ENCODE data around the gene DENND1A. TPM values are rescaled to one million over a fixed set of nuclear protein-coding genes. Genes with fewer than 3 reads are reported as not detected.
"Not testable (repeated sequence)": the region's sequence is repeated elsewhere in the genome, so short reads cannot be mapped to it uniquely, and the experiment has no call there.

The DENND1A gene
- total RNA-seq, 1 donor, result 22.9 TPM

DNA sequence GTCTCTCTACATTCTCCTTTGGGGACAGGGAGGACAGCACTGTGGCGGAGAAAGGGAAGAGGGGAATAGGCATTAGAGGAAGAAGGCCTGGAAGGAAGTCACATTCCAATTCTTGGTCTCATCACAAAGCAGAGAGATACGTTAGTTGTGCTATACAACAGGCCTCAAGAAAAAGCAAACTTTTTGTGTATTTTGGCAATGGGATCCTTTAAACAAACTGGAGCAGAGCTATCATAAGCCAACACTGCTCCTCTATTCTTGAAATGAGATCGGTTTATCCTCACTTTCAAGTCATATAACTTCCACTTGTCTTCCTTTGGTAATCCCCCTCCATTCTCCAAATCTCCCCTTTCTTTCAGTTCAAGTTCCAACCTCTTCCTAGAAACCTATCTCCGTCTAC lies 6.5 kb downstream of the DENND1A start:
- no peak overlapping the region for H3K4me3 ChIP-seq (ENCODE audit: low read depth, low read length)
- DNase-seq (ENCODE audit: low read depth), result no peak
- TF ChIP-seq, protein P1, sequence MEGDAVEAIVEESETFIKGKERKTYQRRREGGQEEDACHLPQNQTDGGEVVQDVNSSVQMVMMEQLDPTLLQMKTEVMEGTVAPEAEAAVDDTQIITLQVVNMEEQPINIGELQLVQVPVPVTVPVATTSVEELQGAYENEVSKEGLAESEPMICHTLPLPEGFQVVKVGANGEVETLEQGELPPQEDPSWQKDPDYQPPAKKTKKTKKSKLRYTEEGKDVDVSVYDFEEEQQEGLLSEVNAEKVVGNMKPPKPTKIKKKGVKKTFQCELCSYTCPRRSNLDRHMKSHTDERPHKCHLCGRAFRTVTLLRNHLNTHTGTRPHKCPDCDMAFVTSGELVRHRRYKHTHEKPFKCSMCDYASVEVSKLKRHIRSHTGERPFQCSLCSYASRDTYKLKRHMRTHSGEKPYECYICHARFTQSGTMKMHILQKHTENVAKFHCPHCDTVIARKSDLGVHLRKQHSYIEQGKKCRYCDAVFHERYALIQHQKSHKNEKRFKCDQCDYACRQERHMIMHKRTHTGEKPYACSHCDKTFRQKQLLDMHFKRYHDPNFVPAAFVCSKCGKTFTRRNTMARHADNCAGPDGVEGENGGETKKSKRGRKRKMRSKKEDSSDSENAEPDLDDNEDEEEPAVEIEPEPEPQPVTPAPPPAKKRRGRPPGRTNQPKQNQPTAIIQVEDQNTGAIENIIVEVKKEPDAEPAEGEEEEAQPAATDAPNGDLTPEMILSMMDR (IDR thresholded peaks at IDR 0.05; ENCODE audit: insufficient read depth, low read depth, low read length), result no peak

- no peak for DNase-seq (ENCODE audit: low read depth)
- no peak overlapping the region for H3K4me3 ChIP-seq (ENCODE audit: low read depth, low read length)
- TF ChIP-seq, protein P1 (IDR thresholded peaks at IDR 0.05; ENCODE audit: insufficient read depth, low read depth, low read length), result no peak
Measured at GRCh38 chr9:123922911-123923310, 7.0 kb downstream of the DENND1A start.

DNA sequence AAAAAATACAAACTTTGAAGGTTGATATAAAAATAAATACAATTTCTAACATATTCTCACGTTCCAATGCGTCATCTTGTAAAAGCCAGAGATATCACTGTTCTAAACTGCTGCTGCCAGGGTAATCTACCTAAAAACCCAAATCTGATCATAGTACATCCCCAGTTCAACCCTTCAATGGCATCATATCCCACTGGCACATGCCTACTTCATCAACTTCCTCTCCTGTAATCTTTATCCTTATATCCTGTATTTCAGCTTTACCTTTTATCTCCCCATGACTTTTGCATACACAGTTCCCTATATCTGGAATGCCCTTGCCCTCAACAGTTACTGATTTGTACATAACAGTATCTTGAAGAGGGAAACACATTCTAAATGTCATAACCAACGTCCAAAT lies 7.5 kb downstream of the DENND1A start:
- TF ChIP-seq, protein P1 (IDR thresholded peaks at IDR 0.05; ENCODE audit: insufficient read depth, low read depth, low read length), result no peak
- DNase-seq (ENCODE audit: low read depth), result no peak
- H3K4me3 ChIP-seq (ENCODE audit: low read depth, low read length), result no peak overlapping the region

GRCh38 chr9:123914517-123915196 lies 15.3 kb downstream of the DENND1A start:
- no peak overlapping the region for H3K4me3 ChIP-seq (ENCODE audit: low read depth, low read length)
- no peak for DNase-seq (ENCODE audit: low read depth)
- TF ChIP-seq, protein P1 (IDR thresholded peaks at IDR 0.05; ENCODE audit: insufficient read depth, low read depth, low read length), result no peak

- TF ChIP-seq, protein P1 (IDR thresholded peaks at IDR 0.05; ENCODE audit: insufficient read depth, low read depth, low read length), result no peak
- H3K4me3 ChIP-seq (ENCODE audit: low read depth, low read length), result no peak overlapping the region
- DNase-seq (ENCODE audit: low read depth), result no peak
Measured at GRCh38 chr9:123912167-123912897, 17.6 kb downstream of the DENND1A start.

- no peak overlapping the region for H3K4me3 ChIP-seq (ENCODE audit: low read depth, low read length)
- DNase-seq (ENCODE audit: low read depth), result no peak
- TF ChIP-seq, protein P1 (IDR thresholded peaks at IDR 0.05; ENCODE audit: insufficient read depth, low read depth, low read length), result no peak
Measured at GRCh38 chr9:123911024-123911423, 18.9 kb downstream of the DENND1A start.

- H3K4me3 ChIP-seq (ENCODE audit: low read depth, low read length); DNase-seq (ENCODE audit: low read depth): not testable (repeated sequence)
Measured at GRCh38 chr9:123909192-123909591, 20.7 kb downstream of the DENND1A start.

DNA sequence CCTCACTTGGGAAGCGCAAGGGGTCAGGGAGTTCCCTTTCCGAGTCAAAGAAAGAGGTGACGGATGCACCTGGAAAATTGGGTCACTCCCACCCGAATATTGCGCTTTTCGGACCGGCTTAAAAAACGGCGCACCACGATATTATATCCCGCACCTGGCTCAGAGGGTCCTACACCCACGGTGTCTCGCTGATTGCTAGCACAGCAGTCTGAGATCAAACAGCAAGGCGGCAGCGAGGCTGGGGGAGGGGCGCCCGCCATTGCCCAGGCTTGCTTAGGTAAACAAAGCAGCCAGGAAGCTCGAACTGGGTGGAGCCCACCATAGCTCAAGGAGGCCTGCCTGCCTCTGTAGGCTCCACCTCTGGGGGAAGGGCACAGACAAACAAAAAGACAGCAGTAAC lies 26.4 kb downstream of the DENND1A start:
- not testable (repeated sequence) for H3K4me3 ChIP-seq (ENCODE audit: low read depth, low read length); DNase-seq (ENCODE audit: low read depth)

Data from fibroblast of villous mesenchyme (primary cell).